ENCODE results near the gene AZIN2.

Gene AZIN2

DNA sequence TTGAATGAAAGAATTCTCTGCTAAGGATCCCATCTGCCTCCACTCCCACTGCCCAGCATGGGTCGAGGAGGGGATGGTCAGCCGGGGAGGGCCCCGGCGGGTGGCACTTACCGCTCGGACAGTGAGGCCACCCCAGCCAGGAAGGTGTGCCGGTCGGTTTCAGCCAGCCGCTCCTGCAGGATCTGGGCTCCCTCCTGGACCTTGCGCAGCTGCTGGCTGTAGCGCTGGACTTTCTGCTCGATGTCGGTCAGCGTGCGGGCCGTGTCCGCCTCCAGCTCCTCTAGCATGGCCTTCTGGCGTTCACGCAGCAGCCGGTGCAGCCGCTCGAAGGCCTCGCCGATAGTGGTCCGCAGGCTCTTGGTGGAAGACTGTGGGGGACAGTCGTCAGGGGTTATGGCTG is 78.6 kb downstream of the AZIN2 start:
- no peaks in the 10 kb centered on the region for H3K36me3 Mint-ChIP-seq
- H3K4me3 Mint-ChIP-seq: no peak overlapping the region
- no peaks in the 10 kb centered on the region for H3K4me1 Mint-ChIP-seq
- no peaks in the 10 kb centered on the region for H3K9me3 Mint-ChIP-seq
- H3K27ac Mint-ChIP-seq: peak overlapping the region; percentile 53
- no peak for DNase-seq (ENCODE audit: low spot score in 2 of 2)
- ATAC-seq: no peak

DNA sequence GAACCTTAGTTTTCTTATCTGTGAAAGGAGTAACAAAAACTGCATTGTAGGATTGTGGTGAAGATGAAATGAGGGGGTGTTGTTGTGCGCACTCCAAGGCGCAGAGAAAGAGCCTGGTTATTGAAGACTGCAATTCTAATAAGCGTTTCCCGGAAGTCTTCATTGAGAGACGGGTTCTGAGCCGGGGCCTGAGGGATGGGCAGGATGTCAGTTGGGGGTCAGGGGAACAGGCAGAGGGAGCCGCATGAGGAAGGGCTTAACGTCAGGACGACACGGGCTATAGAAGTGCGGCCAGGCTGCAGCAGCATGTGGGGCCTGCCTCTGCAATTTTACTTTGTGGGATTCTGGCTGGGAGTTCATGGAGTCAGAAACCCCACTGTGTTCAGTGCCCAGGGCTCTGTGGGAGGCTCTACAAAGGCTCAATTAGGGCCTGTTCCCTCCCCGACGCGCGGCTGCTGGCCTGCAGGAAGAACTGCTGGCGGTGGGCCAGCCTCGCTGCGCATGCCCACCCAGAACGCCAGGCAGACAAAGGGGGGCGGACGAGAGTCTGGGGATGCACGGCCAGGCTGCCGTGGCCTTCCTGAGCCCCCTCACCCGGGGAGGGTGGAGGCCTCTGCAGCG is 80.2 kb downstream of the AZIN2 start:
- no peaks in the 10 kb centered on the region for H3K36me3 Mint-ChIP-seq
- H3K9me3 Mint-ChIP-seq: no peaks in the 10 kb centered on the region
- DNase-seq (ENCODE audit: low spot score in 2 of 2): no peak
- H3K4me1 Mint-ChIP-seq: peaks cover 5% of the 10 kb centered on the region
- no peak for ATAC-seq
- no peak overlapping the region for H3K27ac Mint-ChIP-seq
- H3K4me3 Mint-ChIP-seq: no peak overlapping the region

DNA sequence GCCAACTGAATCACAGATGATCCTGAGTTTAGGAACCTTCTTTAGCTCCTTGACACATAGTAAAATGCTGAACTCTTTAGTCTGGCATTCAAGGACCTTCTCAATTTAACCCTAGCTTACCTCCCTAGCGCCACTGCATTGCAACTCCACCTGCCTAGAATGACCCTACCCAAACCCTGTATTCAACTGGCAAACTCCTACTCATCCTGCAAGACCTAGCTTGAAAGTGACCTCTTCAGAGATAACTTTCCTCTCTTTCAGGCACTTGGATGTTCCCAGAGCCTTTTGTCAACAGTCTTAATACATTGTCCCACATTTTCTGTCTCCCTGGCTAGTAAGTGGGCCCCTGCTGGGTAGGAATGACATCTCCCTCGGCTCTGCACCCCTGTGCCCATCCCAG is 81.2 kb downstream of the AZIN2 start:
- Mint-ChIP-seq H3K9me3 (no peaks in the 10 kb centered on the region), H3K36me3 (peaks cover 6% of the 10 kb centered on the region), H3K4me1 (peaks cover 5% of the 10 kb centered on the region), H3K4me3 (no peak overlapping the region), H3K27ac (peak overlapping the region; percentile 75)
- ATAC-seq: no peak
- DNase-seq (ENCODE audit: low spot score in 2 of 2): no peak

DNA sequence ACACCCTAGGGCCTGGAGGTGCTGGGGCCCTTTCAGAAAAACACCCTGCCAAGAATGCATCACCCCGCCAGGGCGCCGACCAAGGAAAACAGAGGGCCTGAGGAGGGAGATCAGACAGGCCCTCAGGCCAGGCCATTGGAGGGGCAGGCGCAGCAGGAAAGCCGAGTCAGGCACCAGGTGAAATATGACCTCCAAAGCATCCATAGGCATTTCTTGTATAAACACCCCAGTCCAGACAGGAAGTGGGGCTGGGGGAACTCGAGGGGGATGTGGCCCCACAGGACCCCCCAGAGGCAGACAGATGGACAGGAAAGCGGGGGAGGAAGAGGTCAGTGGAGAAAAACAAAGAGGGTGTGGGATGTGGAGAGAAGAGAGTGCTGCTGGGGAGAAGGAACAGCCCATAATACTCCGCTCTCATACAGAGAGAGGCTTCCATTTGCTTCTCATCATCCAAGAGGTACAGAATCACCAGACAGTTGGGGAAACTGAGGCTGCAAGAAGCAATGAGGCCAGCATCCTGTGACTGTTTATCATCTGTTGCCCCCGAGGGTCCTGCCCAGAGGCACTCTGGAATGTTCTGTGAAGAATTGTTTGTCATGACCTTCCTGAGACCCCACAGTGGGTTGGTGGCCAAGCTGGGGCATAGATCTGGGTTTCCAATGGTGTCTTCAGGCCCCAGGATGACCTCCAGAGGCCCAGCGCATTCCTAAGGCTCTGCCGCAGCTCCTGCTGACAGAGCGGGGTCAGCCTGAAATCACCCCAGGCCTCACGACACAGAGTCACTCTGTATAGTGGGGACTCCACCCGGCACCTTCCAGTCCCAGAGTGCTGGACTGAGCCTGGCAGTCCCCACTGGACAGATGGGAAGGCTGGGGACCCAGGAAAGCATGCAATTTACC is 82.9 kb downstream of the AZIN2 start:
- no peak overlapping the region for H3K4me3 Mint-ChIP-seq
- no peak for ATAC-seq
- no peak for DNase-seq (ENCODE audit: low spot score in 2 of 2)
- peaks cover 5% of the 10 kb centered on the region for H3K4me1 Mint-ChIP-seq
- peak overlapping the region; percentile 33 for H3K27ac Mint-ChIP-seq
- H3K36me3 Mint-ChIP-seq: peaks cover 6% of the 10 kb centered on the region
- H3K9me3 Mint-ChIP-seq: no peaks in the 10 kb centered on the region

DNA sequence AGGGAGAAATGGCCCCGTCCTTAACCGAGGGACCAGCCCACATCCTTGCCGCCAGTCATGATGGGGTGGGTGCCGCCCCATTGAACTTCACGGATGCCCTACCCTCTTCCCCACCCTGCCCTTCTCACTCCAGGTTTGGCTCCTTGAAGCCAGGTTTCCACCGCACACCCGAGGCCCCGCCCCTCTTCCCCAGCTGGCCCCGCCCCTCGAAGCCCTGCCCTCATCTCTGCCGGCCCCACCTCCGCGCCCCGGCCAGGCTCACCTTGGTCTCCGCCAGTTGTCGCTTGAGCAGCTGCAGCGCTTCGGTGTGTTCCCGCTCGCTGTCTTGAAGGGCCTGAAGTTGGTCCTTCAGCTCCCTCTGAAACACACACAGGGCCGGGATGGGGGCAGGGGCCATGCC is 84.3 kb downstream of the AZIN2 start:
- Mint-ChIP-seq H3K27ac (peak overlapping the region; percentile 71), H3K4me3 (no peak overlapping the region), H3K4me1 (peaks cover 13% of the 10 kb centered on the region), H3K36me3 (peaks cover 6% of the 10 kb centered on the region), H3K9me3 (no peaks in the 10 kb centered on the region)
- no peak for DNase-seq (ENCODE audit: low spot score in 2 of 2)
- no peak for ATAC-seq

DNA sequence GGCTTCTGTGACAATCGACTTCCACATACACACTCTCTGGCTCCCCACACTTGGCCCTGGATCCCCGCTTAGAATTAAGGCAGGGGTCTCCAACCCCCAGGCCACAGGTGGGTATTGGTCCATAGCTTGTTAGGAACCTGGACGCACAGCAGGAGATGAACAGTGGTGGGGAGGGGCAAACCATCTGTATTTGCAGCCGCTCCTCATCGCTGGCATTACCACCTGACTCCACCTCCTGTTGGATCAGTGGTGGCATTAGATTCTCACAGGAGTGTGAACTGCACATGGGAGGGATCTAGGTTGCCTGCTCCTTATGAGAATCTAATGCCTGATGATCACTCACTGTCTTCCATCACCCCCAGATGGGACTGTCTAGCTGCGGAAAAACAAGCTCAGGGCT is 84.9 kb downstream of the AZIN2 start:
- Mint-ChIP-seq H3K36me3 (peaks cover 6% of the 10 kb centered on the region), H3K27ac (peak overlapping the region; percentile 71), H3K4me3 (no peak overlapping the region), H3K9me3 (no peaks in the 10 kb centered on the region), H3K4me1 (peaks cover 19% of the 10 kb centered on the region)
- DNase-seq (ENCODE audit: low spot score in 2 of 2) (no peak), ATAC-seq (no peak)

DNA sequence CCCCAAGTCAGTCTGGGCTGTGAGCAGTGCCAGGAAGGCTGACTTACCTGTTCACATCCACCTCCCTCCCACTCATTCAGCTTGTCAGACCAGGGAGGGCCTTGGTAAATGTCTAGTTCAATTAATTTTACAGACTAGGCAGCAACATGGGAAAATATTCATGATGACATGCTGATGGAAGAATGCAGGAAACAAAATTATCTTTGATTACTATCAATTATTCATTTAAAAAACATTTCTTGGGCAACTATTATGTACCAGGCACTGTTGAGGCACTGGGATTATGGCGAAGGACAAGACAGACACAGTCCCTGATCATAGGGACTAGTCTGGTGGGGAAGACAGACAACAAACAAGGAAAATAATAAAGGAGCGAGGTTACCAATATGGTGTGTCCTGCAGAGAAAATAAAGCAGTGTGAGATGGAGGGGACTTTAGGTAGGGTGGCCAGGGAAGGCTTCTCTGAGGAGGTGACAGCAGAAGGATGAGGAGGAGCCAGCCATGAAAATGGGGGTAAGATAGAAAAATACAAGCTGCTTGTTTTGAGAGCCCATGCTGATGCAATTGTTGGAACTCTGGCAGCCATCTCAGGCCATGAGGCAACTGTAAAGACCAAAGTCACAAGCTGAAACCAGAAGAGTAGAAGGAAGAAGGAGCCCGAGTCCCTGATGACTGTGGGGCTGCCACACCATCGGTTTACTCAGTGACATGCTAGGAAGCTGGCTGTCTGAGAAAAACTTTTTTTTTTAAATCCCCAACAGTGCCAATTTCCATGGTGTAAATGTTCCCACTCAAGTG is 86.9 kb downstream of the AZIN2 start:
- no peak for ATAC-seq
- Mint-ChIP-seq H3K4me3 (no peak overlapping the region), H3K4me1 (peaks cover 24% of the 10 kb centered on the region), H3K27ac (no peak overlapping the region), H3K9me3 (no peaks in the 10 kb centered on the region), H3K36me3 (peaks cover 6% of the 10 kb centered on the region)
- no peak for DNase-seq (ENCODE audit: low spot score in 2 of 2)

DNA sequence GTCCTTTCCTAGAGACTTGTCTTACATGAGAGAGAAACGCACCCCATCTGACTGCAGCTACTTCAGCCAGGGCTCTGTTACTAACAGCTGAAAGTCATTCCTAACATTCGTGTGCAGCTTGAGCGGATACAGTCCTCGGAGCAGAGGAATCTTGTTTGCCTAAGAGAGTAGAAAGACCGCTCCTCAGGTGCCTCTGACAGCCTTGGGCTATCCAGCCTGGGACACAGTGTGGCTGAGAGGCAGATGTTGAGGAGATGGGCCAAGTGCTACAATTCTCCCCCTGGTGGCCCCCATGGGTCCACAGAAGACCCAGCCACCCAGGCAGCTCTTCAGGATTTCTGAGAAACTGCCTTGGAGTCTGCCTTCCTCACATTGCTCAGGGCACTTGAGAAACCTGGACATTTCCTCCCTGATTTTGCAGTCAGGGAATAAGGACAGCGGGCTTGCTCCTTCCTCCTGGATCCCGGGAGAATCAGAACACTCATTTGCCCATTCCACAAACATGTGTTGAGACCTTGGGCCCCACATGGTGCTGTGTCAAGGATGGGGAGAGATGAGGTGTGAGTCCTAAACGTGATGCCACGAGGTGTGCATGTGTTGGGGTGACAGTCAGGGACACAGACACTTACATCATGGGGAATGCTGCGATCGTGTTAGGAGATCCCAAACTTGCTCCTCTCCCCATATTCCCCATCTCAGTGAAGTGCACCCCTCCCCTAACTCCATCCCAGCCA is 87.8 kb downstream of the AZIN2 start:
- H3K36me3 Mint-ChIP-seq: peaks cover 6% of the 10 kb centered on the region
- H3K27ac Mint-ChIP-seq: no peak overlapping the region
- peaks cover 29% of the 10 kb centered on the region for H3K4me1 Mint-ChIP-seq
- ATAC-seq: no peak
- H3K9me3 Mint-ChIP-seq: no peaks in the 10 kb centered on the region
- no peak overlapping the region for H3K4me3 Mint-ChIP-seq
- DNase-seq (ENCODE audit: low spot score in 2 of 2): no peak

DNA sequence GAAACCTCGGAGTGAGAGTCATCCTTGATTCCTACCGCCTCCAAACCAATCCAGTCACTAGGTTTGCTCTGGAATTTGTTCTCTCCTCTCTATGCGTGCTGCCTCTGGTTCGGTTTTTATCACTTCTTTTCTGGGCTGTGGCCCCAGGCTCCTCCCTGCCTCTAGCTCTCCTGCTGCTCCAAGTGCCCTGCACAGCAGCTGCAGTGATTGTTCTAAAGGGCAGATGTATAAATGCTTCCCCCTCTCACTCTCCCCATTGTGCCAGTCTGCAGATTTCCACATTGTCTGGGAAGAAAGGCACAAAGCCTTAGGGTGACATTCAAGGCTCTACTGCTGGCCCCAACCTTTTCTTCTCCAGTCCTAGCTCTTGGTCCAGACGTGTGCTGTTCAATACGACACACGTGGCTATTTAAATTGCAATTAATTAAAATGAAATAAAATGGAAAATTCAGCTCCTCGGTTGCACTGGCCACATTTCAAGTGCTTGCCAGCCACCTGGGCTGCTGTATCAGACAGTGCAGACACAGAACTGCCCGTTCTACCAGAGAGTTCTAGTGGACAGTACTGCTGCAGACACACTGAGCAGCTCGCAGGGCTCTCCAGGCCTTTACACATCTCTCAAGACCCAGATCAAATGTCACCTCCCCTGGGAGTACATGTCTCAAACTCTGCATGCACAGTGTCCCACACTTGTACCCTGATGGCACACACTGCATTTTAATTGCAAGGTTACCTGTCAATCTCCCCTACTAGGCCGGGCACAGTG is 88.5 kb downstream of the AZIN2 start:
- H3K4me3 Mint-ChIP-seq: no peak overlapping the region
- H3K4me1 Mint-ChIP-seq: peaks cover 29% of the 10 kb centered on the region
- no peak for DNase-seq (ENCODE audit: low spot score in 2 of 2)
- H3K36me3 Mint-ChIP-seq: peaks cover 6% of the 10 kb centered on the region
- H3K27ac Mint-ChIP-seq: peak overlapping the region; percentile 75
- H3K9me3 Mint-ChIP-seq: no peaks in the 10 kb centered on the region
- no peak for ATAC-seq
